HG02973 (cell line): ENCODE results near the gene TUB.

Experiments used
- ATAC-seq: cut with Tn5 transposase; IDR thresholded peaks from one replicate; pipeline ENCODE4 v1.9.1; 2021; ENCODE audit warnings: moderate library complexity; ENCODE audit not compliant: unreplicated experiment

The TUB gene

DNA sequence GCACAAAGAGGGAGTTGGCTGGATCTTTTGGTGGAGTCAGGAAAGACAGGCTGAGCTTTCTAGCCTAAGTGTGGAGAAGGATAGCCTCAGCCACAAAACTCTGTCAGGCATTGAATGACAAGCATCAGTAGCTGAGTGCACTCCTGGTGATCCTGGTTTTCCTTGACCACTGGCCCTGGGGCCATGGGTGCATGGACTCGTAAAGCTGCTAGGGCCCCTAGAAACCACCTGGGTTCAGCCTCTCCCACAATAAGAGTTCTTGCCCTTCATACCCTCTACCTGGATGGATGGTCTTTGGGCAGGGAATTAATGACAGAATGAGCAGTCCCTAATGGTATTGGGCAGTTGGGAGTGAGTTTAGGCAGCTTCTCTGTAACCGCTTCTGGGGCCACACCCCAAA, 22.9 kb downstream of the TUB start:
- no peak for ATAC-seq

GRCh38 chr11:8105133-8105532, 24.1 kb downstream of the TUB start:
- no peak for ATAC-seq

- ATAC-seq: no peak
Observed at GRCh38 chr11:8105666-8106065, 24.7 kb downstream of the TUB start.

GRCh38 chr11:8106679-8107078, 25.7 kb downstream of the TUB start:
- no peak for ATAC-seq

DNA sequence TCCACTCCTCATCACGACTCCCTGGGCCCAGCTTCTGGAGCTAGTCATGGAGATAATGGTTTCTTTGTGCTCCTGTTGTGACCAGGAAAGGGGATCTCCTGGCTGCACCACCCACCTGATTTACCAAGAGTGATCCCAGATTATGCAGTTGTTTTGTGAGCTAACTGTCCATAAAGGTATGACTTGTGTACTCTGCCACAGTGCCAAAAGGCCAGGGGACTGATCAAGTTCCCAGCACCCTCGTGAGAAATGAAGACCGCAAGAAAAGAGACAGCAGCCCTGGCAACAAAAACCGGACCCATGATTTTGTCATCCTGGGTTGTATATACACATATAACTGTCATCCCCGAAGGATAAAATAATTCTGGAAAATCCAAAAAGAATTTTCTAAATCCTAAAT, 26.6 kb downstream of the TUB start:
- no peak for ATAC-seq

GRCh38 chr11:8108421-8108820, 27.4 kb downstream of the TUB start:
- no peak for ATAC-seq

DNA sequence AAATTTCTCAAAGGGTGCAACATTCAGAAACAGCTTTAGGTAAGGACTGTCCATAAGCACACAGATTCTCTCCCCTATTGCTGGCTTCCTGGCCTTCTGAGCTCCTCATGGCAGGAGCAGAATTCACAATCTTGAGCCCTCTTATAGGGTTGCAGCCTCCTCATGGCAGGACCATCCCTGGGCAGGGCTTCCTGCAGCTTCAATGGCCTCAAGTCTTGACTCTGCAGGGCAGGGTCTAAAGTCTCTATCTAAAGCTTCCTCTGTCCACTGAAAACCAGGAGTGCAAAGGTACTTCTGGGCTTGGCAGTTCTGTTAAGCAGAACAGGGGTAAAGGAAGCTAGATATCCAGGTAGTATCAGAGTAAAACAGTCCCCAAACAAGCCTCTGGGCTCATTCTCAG, 28.7 kb downstream of the TUB start:
- ATAC-seq: no peak

- no peak for ATAC-seq
Observed at GRCh38 chr11:8110396-8110795, 29.4 kb downstream of the TUB start.

GRCh38 chr11:8111636-8112035, 30.6 kb downstream of the TUB start:
- ATAC-seq: no peak

GRCh38 chr11:8122173-8122764, 41.3 kb downstream of the TUB start:
- ATAC-seq: no peak

DNA sequence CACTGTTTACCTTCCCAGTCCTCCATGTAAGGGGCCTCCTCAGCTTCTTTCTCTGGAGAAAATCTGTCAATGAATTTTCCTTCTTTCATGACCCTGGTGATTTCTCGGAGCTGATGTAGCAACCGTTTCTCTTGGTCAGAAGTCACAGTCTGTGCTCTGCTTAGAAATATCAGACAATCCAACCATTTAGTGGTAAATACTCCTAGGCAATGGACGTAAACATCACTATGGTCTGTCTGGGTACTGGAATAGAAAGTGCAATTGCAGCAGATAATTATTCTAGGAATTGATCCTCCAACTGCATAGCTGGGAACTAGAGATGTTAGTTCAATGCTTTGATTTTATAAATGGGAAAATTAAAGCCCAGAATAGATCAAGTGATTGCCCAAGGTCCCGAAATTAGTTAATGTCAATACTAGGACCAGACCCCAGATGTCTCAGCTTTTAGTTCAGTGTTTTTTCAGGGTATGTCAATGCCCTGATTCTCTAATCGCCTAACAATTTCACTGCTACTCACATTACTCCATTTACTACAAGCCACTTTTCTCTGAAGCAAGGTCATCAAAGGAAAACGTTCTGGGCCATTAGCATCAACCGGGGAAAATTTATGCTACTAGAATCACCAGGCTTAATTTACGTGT, 45.8 kb downstream of the TUB start:
- no peak for ATAC-seq

- no peak for ATAC-seq
Observed at GRCh38 chr11:8127447-8127846, 46.4 kb downstream of the TUB start.

GRCh38 chr11:8138526-8138925, 57.5 kb downstream of the TUB start:
- no peak for ATAC-seq

DNA sequence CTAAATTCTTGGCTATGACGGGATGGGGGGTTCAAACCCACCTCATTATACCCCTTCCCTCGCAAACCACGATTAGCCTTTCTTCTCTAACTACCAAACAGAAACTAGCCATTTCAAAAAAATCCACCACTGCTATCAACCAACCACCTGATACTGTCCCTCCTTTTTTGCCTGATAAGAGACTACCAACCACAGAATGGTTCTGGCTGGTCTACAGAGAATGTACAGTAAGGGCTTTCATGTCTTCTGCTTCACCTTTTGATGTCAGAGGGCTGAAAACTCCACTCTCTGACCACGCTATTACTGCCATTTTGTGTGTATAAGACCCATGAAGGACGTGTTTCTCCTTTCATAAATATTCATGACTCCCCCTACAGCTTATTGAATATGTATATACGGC, 68.7 kb downstream of the TUB start:
- no peak for ATAC-seq
